DOHH2 (cell line): ENCODE data around the gene TBC1D25.

Experiments used
- CTCF ChIP-seq: fragments of 200-600 bp; sonication (generic); IDR thresholded peaks from one replicate; pipeline ENCODE4 v1.5.1; 2014; ENCODE audit warnings: antibody characterized with exemption, mild to moderate bottlenecking, low read depth, low read length; ENCODE audit not compliant: poor library complexity, severe bottlenecking
- EZH2phosphoT487 ChIP-seq: fragments of 200-600 bp; sonication (generic); IDR thresholded peaks from 2 replicates; pipeline ENCODE4 v1.6.1; 2017; ENCODE audit warnings: borderline replicate concordance, mild to moderate bottlenecking, antibody characterized with exemption, low read length, moderate library complexity, mixed read lengths

- no peak for TF ChIP-seq CTCF
- TF ChIP-seq EZH2phosphoT487, result no peak
Measured at GRCh38 chrX:48496660-48497059, 42.9 kb upstream of the TBC1D25 start.
